ENCODE results near the gene SF3B1.
"Not testable (repeated sequence)": the region's sequence is repeated elsewhere in the genome, so short reads cannot be mapped to it uniquely, and the experiment has no call there.

Gene SF3B1

GRCh38 chr2:197434541-197435513 is at the start of gene SF3B1:
Gene SF3B1, minus strand, starts transcription at chr2:197435028. Its CDS starts 29 bp downstream, at chr2:197434999.
- peak; percentile 71 for DNase-seq

- DNase-seq, result not testable (repeated sequence)
Measured at GRCh38 chr2:197484248-197484647, 49.4 kb upstream of the SF3B1 start.

GRCh38 chr2:197480165-197481036 is 45.6 kb upstream of the SF3B1 start:
- DNase-seq, result no peak

- DNase-seq, result no peak
Measured at GRCh38 chr2:197477797-197478196, 43.0 kb upstream of the SF3B1 start.

GRCh38 chr2:197472166-197472565 is 37.3 kb upstream of the SF3B1 start:
- DNase-seq, result no peak

GRCh38 chr2:197464175-197464574 is 29.3 kb upstream of the SF3B1 start:
- DNase-seq, result no peak

GRCh38 chr2:197461057-197461456 is 26.2 kb upstream of the SF3B1 start:
- no peak for DNase-seq

- no peak for DNase-seq
Measured at GRCh38 chr2:197460649-197461048, 25.8 kb upstream of the SF3B1 start.

- DNase-seq, result no peak
Measured at GRCh38 chr2:197455428-197455827, 20.6 kb upstream of the SF3B1 start.

GRCh38 chr2:197454923-197455322 is 20.1 kb upstream of the SF3B1 start:
- DNase-seq, result no peak

GRCh38 chr2:197453914-197454398 is 19.1 kb upstream of the SF3B1 start:
- DNase-seq, result no peak

GRCh38 chr2:197453123-197453913 is 18.5 kb upstream of the SF3B1 start, which contains the start of gene COQ10B:
Gene COQ10B, plus strand, starts transcription at chr2:197453552. Its CDS starts 9 bp downstream, at chr2:197453561.
- DNase-seq, result peak; percentile 80

- no peak for DNase-seq
Measured at GRCh38 chr2:197452754-197453122, 17.9 kb upstream of the SF3B1 start.

GRCh38 chr2:197450935-197451358 is 16.1 kb upstream of the SF3B1 start:
- not testable (repeated sequence) for DNase-seq

GRCh38 chr2:197450465-197450864 is 15.6 kb upstream of the SF3B1 start:
- DNase-seq, result no peak

- DNase-seq, result no peak
Measured at GRCh38 chr2:197446844-197447243, 12.0 kb upstream of the SF3B1 start.

- DNase-seq, result no peak
Measured at GRCh38 chr2:197445746-197446145, 10.9 kb upstream of the SF3B1 start.

GRCh38 chr2:197442857-197443256 is 8.0 kb upstream of the SF3B1 start:
- no peak for DNase-seq

- no peak for DNase-seq
Measured at GRCh38 chr2:197437380-197437779, 2.6 kb upstream of the SF3B1 start.

- no peak for DNase-seq
Measured at GRCh38 chr2:197435598-197436420, 981 bp upstream of the SF3B1 start.

GRCh38 chr2:197433780-197434438 is 919 bp downstream of the SF3B1 start:
- DNase-seq, result no peak
